Kidney capillary endothelial cell (primary cell): ENCODE data around the gene MICAL3.
A peak's percentile ranks its signal among the peaks of the same experiment; 100 is the strongest.

ENCODE experiments used
- DNase-seq: peaks from one replicate; pipeline ENCODE4 v3.0.0-alpha.2; 2018; ENCODE audit warnings: low spot score

MICAL3 gene

GRCh38 chr22:17838180-17838865, 186.0 kb downstream of the MICAL3 start:
- DNase-seq = no peak

GRCh38 chr22:17836992-17837742, 187.2 kb downstream of the MICAL3 start:
- no peak for DNase-seq

- DNase-seq = no peak
Measured at GRCh38 chr22:17835256-17835655, 189.1 kb downstream of the MICAL3 start.

DNA sequence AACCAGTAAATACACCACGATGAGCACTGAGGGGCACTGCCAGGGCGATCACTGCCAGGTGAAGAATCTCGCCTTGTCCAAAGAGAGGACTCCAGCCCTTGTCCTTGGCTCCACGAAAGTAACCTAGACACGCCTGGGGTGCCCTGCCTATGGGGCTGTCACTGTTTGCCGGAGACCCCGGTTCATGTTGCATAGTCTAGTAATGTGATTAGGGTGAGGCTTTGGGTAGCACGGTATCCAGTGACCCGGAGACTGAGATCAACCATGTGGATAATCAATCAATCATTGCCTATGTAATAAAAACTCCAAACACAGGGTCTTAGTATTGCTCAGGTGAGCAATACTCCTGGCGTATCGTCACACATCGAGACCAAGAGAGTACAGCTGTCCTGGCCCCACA, 190.9 kb downstream of the MICAL3 start:
- no peak for DNase-seq

- DNase-seq = no peak
Measured at GRCh38 chr22:17832665-17833064, 191.7 kb downstream of the MICAL3 start.

- DNase-seq = no peak
Measured at GRCh38 chr22:17831501-17832251, 192.7 kb downstream of the MICAL3 start.

- DNase-seq = peak; percentile 78
Measured at GRCh38 chr22:17830043-17830961, 194.1 kb downstream of the MICAL3 start.

- no peak for DNase-seq
Measured at GRCh38 chr22:17829695-17830042, 194.7 kb downstream of the MICAL3 start.

GRCh38 chr22:17828502-17829080, 195.8 kb downstream of the MICAL3 start:
- no peak for DNase-seq

GRCh38 chr22:17827466-17827865, 196.9 kb downstream of the MICAL3 start:
- peak; percentile 26 for DNase-seq

GRCh38 chr22:17825876-17826550, 198.3 kb downstream of the MICAL3 start:
- no peak for DNase-seq

DNA sequence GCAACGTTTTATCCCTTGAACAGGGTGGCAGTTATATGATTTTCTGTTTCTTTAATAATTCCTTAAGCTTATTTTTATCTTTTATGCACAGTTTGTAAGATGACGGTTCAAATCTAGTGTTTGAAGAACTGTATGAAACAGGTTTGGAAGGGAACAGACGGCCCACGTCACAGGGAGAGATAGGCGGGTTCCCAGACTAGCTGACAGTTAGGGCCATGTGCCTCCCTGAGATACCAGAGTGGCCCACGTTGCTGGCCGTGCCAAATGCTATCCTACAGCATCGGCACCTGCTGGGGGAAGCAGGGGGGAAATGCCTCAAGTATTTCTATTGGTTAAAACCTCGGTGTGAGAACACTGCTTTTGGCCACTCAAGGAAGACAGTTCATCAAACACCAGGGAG, 199.9 kb downstream of the MICAL3 start:
- DNase-seq = no peak

GRCh38 chr22:17823964-17824363, 200.4 kb downstream of the MICAL3 start:
- no peak for DNase-seq

- no peak for DNase-seq
Measured at GRCh38 chr22:17823226-17823625, 201.1 kb downstream of the MICAL3 start.

- no peak for DNase-seq
Measured at GRCh38 chr22:17822087-17822486, 202.3 kb downstream of the MICAL3 start.

DNA sequence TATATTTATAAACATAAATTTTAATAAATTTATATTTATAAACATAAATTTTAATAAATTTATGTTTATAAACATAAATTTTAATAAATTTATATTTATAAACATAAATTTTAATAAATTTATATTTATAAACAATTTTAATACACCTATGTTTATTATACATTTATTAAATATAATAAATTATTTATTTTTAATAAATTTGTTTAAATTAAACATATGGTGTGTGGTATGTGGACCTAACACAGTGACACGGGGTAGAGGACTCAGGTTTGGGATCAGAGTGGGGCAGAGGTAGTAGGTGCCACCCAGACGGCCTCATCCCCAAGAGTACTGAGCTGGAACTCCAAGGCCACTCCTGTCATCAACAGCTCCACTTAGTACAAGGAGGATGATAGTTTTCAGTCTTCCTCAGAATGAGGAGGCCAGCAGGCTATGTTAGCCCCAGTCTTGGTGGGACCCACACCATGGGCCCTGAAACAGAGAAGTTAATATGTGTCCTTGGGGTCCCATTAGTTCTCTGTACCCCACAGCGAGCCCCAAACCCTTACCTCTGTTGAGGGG, 203.4 kb downstream of the MICAL3 start:
- no peak for DNase-seq

DNA sequence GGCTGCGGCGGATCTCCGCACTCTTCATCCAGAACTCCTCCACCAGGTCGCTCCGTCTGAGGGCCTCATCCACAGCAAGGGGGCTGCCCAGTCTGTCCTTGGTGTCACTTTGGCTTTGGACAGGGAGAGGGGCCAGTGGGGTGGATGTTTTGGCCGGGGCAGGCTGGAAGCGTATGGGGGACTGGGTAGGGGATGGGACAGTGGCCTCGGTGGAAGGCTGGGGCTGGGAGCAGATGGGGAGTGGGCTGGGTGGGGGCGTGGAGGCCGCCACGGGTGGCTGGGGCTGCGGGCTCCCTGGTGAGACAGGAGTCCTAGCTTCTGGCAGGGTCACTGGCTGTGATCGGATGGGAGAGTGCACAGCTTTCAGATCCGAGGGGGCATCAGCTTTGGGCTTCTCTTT, 205.7 kb downstream of the MICAL3 start:
- DNase-seq = no peak

DNA sequence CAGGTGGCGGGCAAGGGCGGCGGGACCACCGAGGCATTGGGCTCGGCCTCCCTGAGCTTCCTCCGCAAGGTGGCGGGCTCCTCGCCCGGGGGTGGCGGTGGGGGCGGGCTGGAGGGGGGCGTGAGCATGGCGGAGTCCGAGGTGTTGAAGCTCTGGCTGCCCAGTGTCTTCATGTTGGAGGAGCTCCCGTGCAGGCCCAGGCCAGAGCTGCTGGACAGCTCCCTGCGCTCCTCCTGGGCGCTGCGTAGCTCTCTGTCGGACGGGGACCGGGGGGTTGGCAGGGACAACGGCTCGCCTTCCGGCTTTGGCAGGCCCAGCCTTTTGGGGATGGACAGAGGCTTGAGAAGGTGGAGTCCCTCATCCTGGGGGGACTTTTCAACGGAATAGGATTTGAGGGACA, 206.2 kb downstream of the MICAL3 start:
- no peak for DNase-seq

- no peak for DNase-seq
Measured at GRCh38 chr22:17817511-17818065, 206.8 kb downstream of the MICAL3 start.

DNA sequence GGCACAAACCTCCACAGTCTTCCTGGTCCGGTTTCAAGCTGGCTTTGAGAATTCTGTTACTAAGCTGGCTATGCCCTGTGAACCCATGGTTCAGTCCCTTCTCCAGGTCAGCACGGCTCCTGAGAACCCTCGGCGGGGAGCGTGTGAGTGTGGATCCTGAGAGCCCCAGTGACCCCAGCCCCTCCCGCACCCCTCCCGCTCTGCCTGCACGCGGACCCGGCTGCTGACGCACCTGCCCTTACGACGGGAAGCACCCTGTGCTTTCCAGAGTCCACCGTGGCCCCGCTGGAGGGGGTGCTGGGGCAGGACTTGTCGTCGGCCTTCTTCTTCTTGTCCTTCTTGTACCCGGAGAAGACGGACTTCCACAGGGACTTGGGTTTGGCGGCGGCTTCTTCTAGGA, 207.3 kb downstream of the MICAL3 start:
- no peak for DNase-seq
